Thyroid gland (tissue), 4 donors: ENCODE measurements around the gene CDC42BPG. TPM values are rescaled to one million over a fixed set of nuclear protein-coding genes. Genes with fewer than 3 reads are reported as not detected.

Experiments used
- DNase-seq, 2 donors: peaks; one replicate each; pipeline ENCODE4 v3.0.0-alpha.2; 2019
- H3K27ac ChIP-seq, 3 donors: fragments of 200-600 bp; sonication (generic); 1 replicate in 2 of 3; 2 replicates in 1 of 3; pipeline ENCODE4 v1.5.1; 2016 to 2019; ENCODE audit warnings: mild to moderate bottlenecking in 1 of 3, moderate library complexity in 1 of 3
- H3K27me3 ChIP-seq: fragments of 200-600 bp; sonication (generic); one replicate; pipeline ENCODE4 v1.5.1; 2019
- H3K36me3 ChIP-seq, 2 donors: fragments of 200-600 bp; sonication (generic); one replicate each; pipeline ENCODE4 v1.5.1; 2016 to 2019
- H3K4me1 ChIP-seq, 2 donors: fragments of 200-600 bp; sonication (generic); one replicate each; pipeline ENCODE4 v1.5.1; 2017 to 2019
- H3K4me3 ChIP-seq, 3 donors: fragments of 200-600 bp; sonication (generic); replicated peaks in 1 of 3; 1 replicate in 2 of 3; 2 replicates in 1 of 3; pipeline ENCODE4 v1.5.1; 2016; ENCODE audit warnings: mild to moderate bottlenecking in 1 of 3
- H3K9me3 ChIP-seq: fragments of 200-600 bp; sonication (generic); one replicate; pipeline ENCODE4 v1.5.1; 2017
- POLR2A ChIP-seq, 2 donors: fragments of 450-650 bp; IDR thresholded peaks; one replicate each; pipeline ENCODE4 v1.6.1; 2017; ENCODE audit warnings: antibody characterized with exemption in 2 of 2, mild to moderate bottlenecking in 2 of 2, moderate library complexity in 1 of 2
- WGBS, 2 donors: methylation state at CpG; one replicate each; pipeline ENCODE4 v1.1.5; 2017; 5-methylcytosine and 5-hydroxymethylcytosine counted together
- intact Hi-C: fragments of 100-400 bp; cut with DNase I; formaldehyde crosslinking; loops from one replicate; pipeline ENCODE4 v1.15.1; 2023
- total RNA-seq, 4 donors: library from RNA; depleted of rRNA; stranded (reverse); fragments of >200 nt; gene quantifications; one replicate each; pipeline ENCODE4 v1.2.3, GENCODE V29; 2016
- TF ChIP-seq, protein P1 (sequence below), 6 experiments: fragments of 200-600 bp in 3 of 6; fragments of 450-650 bp in 3 of 6; sonication (generic) in 3 of 6; IDR thresholded peaks; one replicate each; pipeline ENCODE4 v1.5.1; 2016 to 2019; ENCODE audit warnings: antibody characterized with exemption in 6 of 6, mild to moderate bottlenecking in 2 of 6, inconsistent platforms in 1 of 6, moderate library complexity in 1 of 6

CDC42BPG gene
- total RNA-seq, 4 donors from 2014 or later = 7.8 to 13.9 (median 10.2) TPM

DNA sequence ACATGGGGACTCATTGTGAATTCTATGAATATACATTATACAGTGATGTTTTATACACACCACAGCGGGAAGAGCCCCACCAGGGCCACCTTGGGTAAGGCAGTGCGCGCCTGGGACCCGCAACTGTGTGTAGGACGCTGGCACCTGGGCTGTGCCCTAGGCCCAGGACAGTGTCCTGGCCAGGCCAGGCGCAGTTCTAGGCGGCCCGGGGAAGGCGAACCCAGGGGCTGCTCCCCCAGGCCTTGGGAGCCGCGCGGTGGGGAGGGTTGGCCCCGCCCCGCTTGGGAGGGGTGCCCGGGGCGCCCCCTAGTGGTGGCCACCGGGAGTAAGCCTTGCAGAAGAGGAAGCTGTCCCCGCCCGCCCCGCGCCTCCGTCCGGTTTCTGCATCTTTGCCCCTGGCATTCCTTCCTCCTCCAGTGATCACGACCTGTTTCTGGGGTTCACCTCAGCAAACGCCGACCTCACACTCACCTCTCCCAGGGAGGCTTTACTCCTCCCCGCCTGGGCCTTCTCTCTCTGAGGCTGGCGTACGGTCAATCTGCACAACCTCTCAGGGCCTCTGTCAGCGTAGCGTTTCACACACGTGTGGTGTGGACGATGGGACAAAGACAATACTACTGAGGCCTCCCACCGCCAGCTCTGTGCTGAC, 43.4 kb upstream of the CDC42BPG start:
- Histone ChIP-seq H3K4me3 (no peak overlapping the region), H3K4me1 (peaks cover 3 to 16% of the 10 kb centered on the region in 2 donors), H3K9me3 (no peaks in the 10 kb centered on the region), H3K27ac (no peak overlapping the region), H3K36me3 (no peaks in the 10 kb centered on the region), H3K27me3 (no peaks in the 10 kb centered on the region)
- peak; percentile 72 to 80 for DNase-seq
- intact Hi-C loops = no loop called here
- WGBS, 2 donors = 17 to 18% methylated on average over 23 to 33 of the region's 34 CpGs
- no peak for TF ChIP-seq POLR2A (IDR thresholded peaks at IDR 0.05)
- TF ChIP-seq, protein P1, sequence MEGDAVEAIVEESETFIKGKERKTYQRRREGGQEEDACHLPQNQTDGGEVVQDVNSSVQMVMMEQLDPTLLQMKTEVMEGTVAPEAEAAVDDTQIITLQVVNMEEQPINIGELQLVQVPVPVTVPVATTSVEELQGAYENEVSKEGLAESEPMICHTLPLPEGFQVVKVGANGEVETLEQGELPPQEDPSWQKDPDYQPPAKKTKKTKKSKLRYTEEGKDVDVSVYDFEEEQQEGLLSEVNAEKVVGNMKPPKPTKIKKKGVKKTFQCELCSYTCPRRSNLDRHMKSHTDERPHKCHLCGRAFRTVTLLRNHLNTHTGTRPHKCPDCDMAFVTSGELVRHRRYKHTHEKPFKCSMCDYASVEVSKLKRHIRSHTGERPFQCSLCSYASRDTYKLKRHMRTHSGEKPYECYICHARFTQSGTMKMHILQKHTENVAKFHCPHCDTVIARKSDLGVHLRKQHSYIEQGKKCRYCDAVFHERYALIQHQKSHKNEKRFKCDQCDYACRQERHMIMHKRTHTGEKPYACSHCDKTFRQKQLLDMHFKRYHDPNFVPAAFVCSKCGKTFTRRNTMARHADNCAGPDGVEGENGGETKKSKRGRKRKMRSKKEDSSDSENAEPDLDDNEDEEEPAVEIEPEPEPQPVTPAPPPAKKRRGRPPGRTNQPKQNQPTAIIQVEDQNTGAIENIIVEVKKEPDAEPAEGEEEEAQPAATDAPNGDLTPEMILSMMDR (IDR thresholded peaks at IDR 0.05) = peak; percentile 78 to 100 (median 93)

DNA sequence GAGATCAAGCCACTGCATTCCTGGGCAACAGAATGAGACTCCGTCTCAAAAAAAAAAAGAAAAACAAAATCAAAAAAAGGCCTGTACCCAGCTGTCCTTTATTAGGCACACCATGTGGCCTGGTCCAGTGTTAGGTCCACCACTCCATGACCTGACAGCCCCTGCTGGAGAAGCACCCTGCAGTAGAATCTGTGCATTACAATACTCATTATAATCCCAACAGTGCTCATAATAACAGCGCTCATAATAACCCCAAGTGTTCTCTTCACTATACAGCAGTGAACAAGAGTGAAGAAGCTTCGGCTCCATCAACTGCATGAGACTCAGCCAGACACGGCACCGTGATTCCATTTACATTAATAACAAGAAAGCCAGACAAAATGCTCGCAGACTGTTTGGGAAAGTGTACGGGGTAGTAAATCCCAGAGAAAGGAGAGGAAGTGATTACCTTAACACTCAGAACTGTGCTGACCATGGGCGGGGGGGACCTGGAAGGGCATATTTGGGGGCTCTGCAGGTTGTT, 42.8 kb upstream of the CDC42BPG start:
- Histone ChIP-seq H3K4me3 (no peak overlapping the region), H3K4me1 (peaks cover 3 to 16% of the 10 kb centered on the region in 2 donors), H3K36me3 (no peaks in the 10 kb centered on the region), H3K27ac (no peak overlapping the region), H3K27me3 (no peaks in the 10 kb centered on the region), H3K9me3 (no peaks in the 10 kb centered on the region)
- 83 to 91% methylated on average over 8 of the region's 8 CpGs for WGBS, 2 donors
- intact Hi-C loops = no loop called here
- TF ChIP-seq, protein P1 (IDR thresholded peaks at IDR 0.05) = no peak
- no peak for TF ChIP-seq POLR2A (IDR thresholded peaks at IDR 0.05)
- DNase-seq = no peak

GRCh38 chr11:64885367-64886286, 41.2 kb upstream of the CDC42BPG start:
- intact Hi-C loops = no loop called here
- no peak for DNase-seq
- peaks cover 3 to 16% of the 10 kb centered on the region in 2 donors for H3K4me1 ChIP-seq
- H3K27me3 ChIP-seq = no peaks in the 10 kb centered on the region
- no peak overlapping the region for H3K4me3 ChIP-seq
- TF ChIP-seq POLR2A (IDR thresholded peaks at IDR 0.05) = no peak
- TF ChIP-seq, protein P1 (IDR thresholded peaks at IDR 0.05) = no peak
- no peaks in the 10 kb centered on the region for H3K36me3 ChIP-seq
- H3K9me3 ChIP-seq = no peaks in the 10 kb centered on the region
- H3K27ac ChIP-seq = no peak overlapping the region
- 84 to 89% methylated on average over 15 of the region's 15 CpGs for WGBS, 2 donors

DNA sequence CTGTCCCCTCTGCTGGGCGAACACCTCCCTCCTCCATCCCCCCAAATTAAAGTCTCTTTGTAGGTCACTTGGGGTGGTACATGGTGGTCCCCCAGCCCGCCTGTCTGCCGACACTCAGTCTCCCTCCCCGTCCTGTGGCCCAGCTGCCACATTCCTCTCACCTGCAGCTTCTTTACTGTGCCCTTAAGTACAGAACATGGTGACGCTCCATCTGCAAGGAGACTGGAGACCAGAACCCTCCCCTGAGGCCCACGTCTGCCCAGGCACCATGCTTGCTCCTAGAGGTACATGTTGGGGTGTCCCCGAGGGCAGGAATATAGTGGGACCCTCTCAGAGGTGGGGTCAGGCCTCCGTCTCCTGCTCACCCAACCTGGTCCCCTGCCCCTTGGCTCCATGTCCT, 39.6 kb upstream of the CDC42BPG start:
- TF ChIP-seq, protein P1 (IDR thresholded peaks at IDR 0.05) = no peak
- Histone ChIP-seq H3K27ac (no peak overlapping the region), H3K4me3 (no peak overlapping the region), H3K36me3 (no peaks in the 10 kb centered on the region), H3K4me1 (peaks cover 3 to 22% of the 10 kb centered on the region in 2 donors), H3K9me3 (no peaks in the 10 kb centered on the region), H3K27me3 (no peaks in the 10 kb centered on the region)
- DNase-seq = no peak
- 95% methylated on average over 8 of the region's 8 CpGs for WGBS, 2 donors
- intact Hi-C loops = no loop called here
